ENCODE data around the gene TOPBP1. TPM values are rescaled to one million over a fixed set of nuclear protein-coding genes. Genes with fewer than 3 reads are reported as not detected.

Gene TOPBP1
- total RNA-seq, 2 donors from 2014 or later = 49.2 to 52.3 TPM

GRCh38 chr3:133570139-133570936, 91.4 kb downstream of the TOPBP1 start:
- H3K36me3 Mint-ChIP-seq (ENCODE audit: low read depth) = peaks cover 3% of the 10 kb centered on the region
- Histone ChIP-seq H3K4me3 (ENCODE audit: low read length) (no peak overlapping the region), H3K27me3 (ENCODE audit: control insufficient read depth, insufficient read depth, low read length, poor library complexity, severe bottlenecking) (no peaks in the 10 kb centered on the region), H3K4me1 (ENCODE audit: control insufficient read depth, insufficient read depth, low read length) (peaks cover 4% of the 10 kb centered on the region), H3K36me3 (ENCODE audit: control insufficient read depth, insufficient read depth, low read length) (peaks cover 5% of the 10 kb centered on the region), H3K27ac (ENCODE audit: low read depth, low read length) (peak overlapping the region; percentile 54), H3K9me3 (ENCODE audit: control insufficient read depth, low read length) (no peaks in the 10 kb centered on the region), H3K9ac (ENCODE audit: extremely low read depth, low read length, poor library complexity, severe bottlenecking) (no peak overlapping the region)
- no peaks in the 10 kb centered on the region for H3K9me3 Mint-ChIP-seq
- no peak overlapping the region for H3K4me3 Mint-ChIP-seq
- peaks cover 3% of the 10 kb centered on the region for H3K4me1 Mint-ChIP-seq
- no peak for DNase-seq
- TF ChIP-seq CTCF (conservative IDR thresholded peaks at IDR 0.05) = no peak
- H3K27ac Mint-ChIP-seq = peak overlapping the region; percentile 52
- no peaks in the 10 kb centered on the region for H3K27me3 Mint-ChIP-seq (ENCODE audit: insufficient read depth)
- WGBS, 2 experiments (ENCODE audit: insufficient coverage in 1 of 2, insufficient read length in 1 of 2) = 94 to 100% methylated on average over 2 to 5 of the region's 5 CpGs

GRCh38 chr3:133568294-133569014, 93.3 kb downstream of the TOPBP1 start:
- TF ChIP-seq CTCF (conservative IDR thresholded peaks at IDR 0.05) = no peak
- Mint-ChIP-seq H3K27me3 (ENCODE audit: insufficient read depth) (no peaks in the 10 kb centered on the region), H3K27ac (no peak overlapping the region), H3K4me3 (no peak overlapping the region), H3K9me3 (no peaks in the 10 kb centered on the region), H3K4me1 (peaks cover 15% of the 10 kb centered on the region), H3K36me3 (ENCODE audit: low read depth) (no peaks in the 10 kb centered on the region)
- H3K4me3 ChIP-seq (ENCODE audit: low read length) = no peak overlapping the region
- no peaks in the 10 kb centered on the region for H3K36me3 ChIP-seq (ENCODE audit: control insufficient read depth, insufficient read depth, low read length)
- DNase-seq = no peak
- H3K27me3 ChIP-seq (ENCODE audit: control insufficient read depth, insufficient read depth, low read length, poor library complexity, severe bottlenecking) = no peaks in the 10 kb centered on the region
- 77 to 89% methylated on average over 8 of the region's 8 CpGs for WGBS, 2 experiments (ENCODE audit: insufficient coverage in 1 of 2, insufficient read length in 1 of 2)
- no peak overlapping the region for H3K27ac ChIP-seq (ENCODE audit: low read depth, low read length)
- H3K9me3 ChIP-seq (ENCODE audit: control insufficient read depth, low read length) = no peaks in the 10 kb centered on the region
- H3K4me1 ChIP-seq (ENCODE audit: control insufficient read depth, insufficient read depth, low read length) = peaks cover 13% of the 10 kb centered on the region
- H3K9ac ChIP-seq (ENCODE audit: extremely low read depth, low read length, poor library complexity, severe bottlenecking) = no peak overlapping the region

GRCh38 chr3:133563816-133564215, 97.9 kb downstream of the TOPBP1 start:
- no peak for TF ChIP-seq CTCF (conservative IDR thresholded peaks at IDR 0.05)
- Mint-ChIP-seq H3K27me3 (ENCODE audit: insufficient read depth) (no peaks in the 10 kb centered on the region), H3K4me1 (peaks cover 15% of the 10 kb centered on the region), H3K9me3 (no peaks in the 10 kb centered on the region), H3K4me3 (no peak overlapping the region), H3K36me3 (ENCODE audit: low read depth) (no peaks in the 10 kb centered on the region), H3K27ac (peak overlapping the region; percentile 23)
- 60% methylated on average over 1 of the region's 1 CpG; no CpG with 5 or more reads in 1 of the 2 experiments for WGBS, 2 experiments (ENCODE audit: insufficient coverage in 1 of 2, insufficient read length in 1 of 2)
- no peaks in the 10 kb centered on the region for H3K9me3 ChIP-seq (ENCODE audit: control insufficient read depth, low read length)
- H3K36me3 ChIP-seq (ENCODE audit: control insufficient read depth, insufficient read depth, low read length) = no peaks in the 10 kb centered on the region
- H3K4me3 ChIP-seq (ENCODE audit: low read length) = no peak overlapping the region
- peaks cover 13% of the 10 kb centered on the region for H3K4me1 ChIP-seq (ENCODE audit: control insufficient read depth, insufficient read depth, low read length)
- H3K27me3 ChIP-seq (ENCODE audit: control insufficient read depth, insufficient read depth, low read length, poor library complexity, severe bottlenecking) = no peaks in the 10 kb centered on the region
- H3K9ac ChIP-seq (ENCODE audit: extremely low read depth, low read length, poor library complexity, severe bottlenecking) = no peak overlapping the region
- no peak overlapping the region for H3K27ac ChIP-seq (ENCODE audit: low read depth, low read length)
- DNase-seq = no peak
